HepG2 (cell line): ENCODE data around the gene KANK3. TPM values are rescaled to one million over a fixed set of nuclear protein-coding genes. Genes with fewer than 3 reads are reported as not detected.

Experiments
- CBFB ChIP-seq: sonication (generic); formaldehyde crosslinking; IDR thresholded peaks from 2 replicates; pipeline ENCODE4 v1.4.0; 2020; ENCODE audit warnings: missing genetic modification reagents
- HNRNPK ChIP-seq: fragments of 200-400 bp; formaldehyde crosslinking; IDR thresholded peaks from 2 replicates; pipeline ENCODE4 v1.6.1; 2018; ENCODE audit warnings: low read length, low read depth, moderate library complexity, mild to moderate bottlenecking; ENCODE audit not compliant: poor library complexity, severe bottlenecking
- SIX1 ChIP-seq: sonication (generic); formaldehyde crosslinking; IDR thresholded peaks from 2 replicates; pipeline ENCODE4 v1.4.0; 2020; ENCODE audit warnings: missing genetic modification reagents, borderline replicate concordance
- ZNF558 ChIP-seq: sonication (generic); formaldehyde crosslinking; IDR thresholded peaks from 2 replicates; pipeline ENCODE4 v1.9.0; 2022; ENCODE audit warnings: mild to moderate bottlenecking, missing genetic modification reagents, borderline replicate concordance
- polyA plus RNA-seq, 8 experiments: library from polyadenylated mRNA; depleted of rRNA in 3 of 8; stranded (reverse) in 7 of 8; unstranded in 1 of 8; fragments of >200 nt; fragmentation: Illumina TruSeq in 4 of 8; extraction: Trizol in 4 of 8; gene quantifications; 2 replicates each; pipeline versions ENCODE4 v1.2.1 to v1.2.3, GENCODE V29; 2011 to 2016; ENCODE audit warnings: low read depth in 4 of 8, missing spikeins in 1 of 8, mixed read lengths in 1 of 8; ENCODE audit not compliant: insufficient read depth in 1 of 8
- total RNA-seq, 5 experiments: library from RNA; depleted of rRNA; stranded (reverse); fragments of >200 nt; fragmentation: Illumina TruSeq; extraction: Trizol; gene quantifications; 2 replicates each; pipeline ENCODE4 v1.2.3, GENCODE V29; 2016; ENCODE audit warnings: low read depth in 1 of 5
- TF ChIP-seq, protein P1 (sequence below): sonication (generic); formaldehyde crosslinking; IDR thresholded peaks from 2 replicates; pipeline ENCODE4 v1.4.0; 2020; ENCODE audit warnings: mild to moderate bottlenecking, missing genetic modification reagents
- TF ChIP-seq, protein P2 (sequence below): sonication (generic); formaldehyde crosslinking; IDR thresholded peaks from 2 replicates; pipeline ENCODE4 v1.4.0; 2020; ENCODE audit warnings: missing genetic modification reagents
- TF ChIP-seq, protein P3 (sequence below): sonication (generic); formaldehyde crosslinking; IDR thresholded peaks from 2 replicates; pipeline ENCODE4; 2020; ENCODE audit warnings: missing genetic modification reagents, mild to moderate bottlenecking, borderline replicate concordance
- TF ChIP-seq, protein P4 (sequence below): sonication (generic); formaldehyde crosslinking; IDR thresholded peaks from 2 replicates; pipeline ENCODE4 v1.9.0; 2022; ENCODE audit warnings: missing genetic modification reagents, mild to moderate bottlenecking, borderline replicate concordance
- TF ChIP-seq, protein P5 (sequence below): sonication (generic); formaldehyde crosslinking; IDR thresholded peaks from 2 replicates; pipeline ENCODE4 v1.8.0; 2022; ENCODE audit warnings: missing genetic modification reagents, mild to moderate bottlenecking, borderline replicate concordance
- TF ChIP-seq, protein P6 (sequence below): sonication (generic); formaldehyde crosslinking; IDR thresholded peaks from 2 replicates; pipeline ENCODE4 v1.5.1; 2020; ENCODE audit warnings: mild to moderate bottlenecking, moderate library complexity, missing genetic modification reagents
- TF ChIP-seq, protein P7 (sequence below): sonication (generic); formaldehyde crosslinking; IDR thresholded peaks from 2 replicates; pipeline ENCODE4 v1.4.0; 2020; ENCODE audit warnings: missing genetic modification reagents

Gene KANK3
- total and polyA plus RNA-seq, 2 of the 13 experiments (the other 11 are each of a cell fraction or from before 2014, with no cell fraction given), result 0.15 to 0.20 TPM

DNA sequence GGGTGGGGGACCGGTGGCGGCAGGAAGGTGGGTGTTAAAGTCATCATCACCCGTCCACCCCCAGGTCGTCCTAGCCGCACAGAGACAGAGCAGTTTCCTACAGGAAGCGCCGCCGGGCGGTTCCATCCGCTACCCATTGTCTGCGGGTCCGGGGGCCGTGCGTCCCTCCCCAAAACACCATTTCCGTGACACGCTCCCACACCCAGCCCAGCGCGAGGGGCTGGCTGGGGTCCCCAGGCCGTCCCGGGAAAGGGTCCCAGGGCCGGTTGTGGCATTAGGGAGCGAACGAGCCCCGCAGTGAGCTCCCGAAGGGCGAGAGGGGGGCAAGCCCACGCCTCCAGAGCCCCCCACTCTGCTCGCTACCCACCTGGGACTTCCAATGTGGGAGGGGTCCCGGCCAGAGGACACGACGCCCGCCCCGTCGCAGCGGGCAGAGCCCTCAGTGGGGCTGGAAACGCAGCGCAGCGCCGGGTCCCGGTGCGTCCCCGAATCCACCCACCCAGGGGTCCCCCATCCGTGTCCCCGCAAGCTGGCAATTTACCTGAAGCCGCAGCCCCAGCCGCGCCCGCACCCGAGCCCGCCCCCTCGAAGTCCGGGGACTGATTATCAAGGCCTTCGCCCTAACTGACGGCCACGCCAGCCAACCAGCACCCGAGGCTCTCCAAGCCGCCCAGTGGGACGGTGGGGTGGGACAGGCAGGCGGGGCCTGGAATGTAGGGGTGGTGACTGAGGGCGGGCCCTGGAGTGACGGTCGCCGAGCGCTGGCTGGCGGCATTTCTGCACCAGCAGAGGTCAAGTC lies at the start of gene KANK3 (continued):
- TF ChIP-seq, protein P1, sequence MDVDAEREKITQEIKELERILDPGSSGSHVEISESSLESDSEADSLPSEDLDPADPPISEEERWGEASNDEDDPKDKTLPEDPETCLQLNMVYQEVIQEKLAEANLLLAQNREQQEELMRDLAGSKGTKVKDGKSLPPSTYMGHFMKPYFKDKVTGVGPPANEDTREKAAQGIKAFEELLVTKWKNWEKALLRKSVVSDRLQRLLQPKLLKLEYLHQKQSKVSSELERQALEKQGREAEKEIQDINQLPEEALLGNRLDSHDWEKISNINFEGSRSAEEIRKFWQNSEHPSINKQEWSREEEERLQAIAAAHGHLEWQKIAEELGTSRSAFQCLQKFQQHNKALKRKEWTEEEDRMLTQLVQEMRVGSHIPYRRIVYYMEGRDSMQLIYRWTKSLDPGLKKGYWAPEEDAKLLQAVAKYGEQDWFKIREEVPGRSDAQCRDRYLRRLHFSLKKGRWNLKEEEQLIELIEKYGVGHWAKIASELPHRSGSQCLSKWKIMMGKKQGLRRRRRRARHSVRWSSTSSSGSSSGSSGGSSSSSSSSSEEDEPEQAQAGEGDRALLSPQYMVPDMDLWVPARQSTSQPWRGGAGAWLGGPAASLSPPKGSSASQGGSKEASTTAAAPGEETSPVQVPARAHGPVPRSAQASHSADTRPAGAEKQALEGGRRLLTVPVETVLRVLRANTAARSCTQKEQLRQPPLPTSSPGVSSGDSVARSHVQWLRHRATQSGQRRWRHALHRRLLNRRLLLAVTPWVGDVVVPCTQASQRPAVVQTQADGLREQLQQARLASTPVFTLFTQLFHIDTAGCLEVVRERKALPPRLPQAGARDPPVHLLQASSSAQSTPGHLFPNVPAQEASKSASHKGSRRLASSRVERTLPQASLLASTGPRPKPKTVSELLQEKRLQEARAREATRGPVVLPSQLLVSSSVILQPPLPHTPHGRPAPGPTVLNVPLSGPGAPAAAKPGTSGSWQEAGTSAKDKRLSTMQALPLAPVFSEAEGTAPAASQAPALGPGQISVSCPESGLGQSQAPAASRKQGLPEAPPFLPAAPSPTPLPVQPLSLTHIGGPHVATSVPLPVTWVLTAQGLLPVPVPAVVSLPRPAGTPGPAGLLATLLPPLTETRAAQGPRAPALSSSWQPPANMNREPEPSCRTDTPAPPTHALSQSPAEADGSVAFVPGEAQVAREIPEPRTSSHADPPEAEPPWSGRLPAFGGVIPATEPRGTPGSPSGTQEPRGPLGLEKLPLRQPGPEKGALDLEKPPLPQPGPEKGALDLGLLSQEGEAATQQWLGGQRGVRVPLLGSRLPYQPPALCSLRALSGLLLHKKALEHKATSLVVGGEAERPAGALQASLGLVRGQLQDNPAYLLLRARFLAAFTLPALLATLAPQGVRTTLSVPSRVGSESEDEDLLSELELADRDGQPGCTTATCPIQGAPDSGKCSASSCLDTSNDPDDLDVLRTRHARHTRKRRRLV (CRISPR knock-in tag), result 0 out of 2 replicates have a peak, but pooled peaks have one; percentile 22
- TF ChIP-seq, protein P2, sequence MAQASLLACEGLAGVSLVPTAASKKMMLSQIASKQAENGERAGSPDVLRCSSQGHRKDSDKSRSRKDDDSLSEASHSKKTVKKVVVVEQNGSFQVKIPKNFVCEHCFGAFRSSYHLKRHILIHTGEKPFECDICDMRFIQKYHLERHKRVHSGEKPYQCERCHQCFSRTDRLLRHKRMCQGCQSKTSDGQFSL (CRISPR knock-in tag), result peak; percentile 93
- TF ChIP-seq, protein P3, sequence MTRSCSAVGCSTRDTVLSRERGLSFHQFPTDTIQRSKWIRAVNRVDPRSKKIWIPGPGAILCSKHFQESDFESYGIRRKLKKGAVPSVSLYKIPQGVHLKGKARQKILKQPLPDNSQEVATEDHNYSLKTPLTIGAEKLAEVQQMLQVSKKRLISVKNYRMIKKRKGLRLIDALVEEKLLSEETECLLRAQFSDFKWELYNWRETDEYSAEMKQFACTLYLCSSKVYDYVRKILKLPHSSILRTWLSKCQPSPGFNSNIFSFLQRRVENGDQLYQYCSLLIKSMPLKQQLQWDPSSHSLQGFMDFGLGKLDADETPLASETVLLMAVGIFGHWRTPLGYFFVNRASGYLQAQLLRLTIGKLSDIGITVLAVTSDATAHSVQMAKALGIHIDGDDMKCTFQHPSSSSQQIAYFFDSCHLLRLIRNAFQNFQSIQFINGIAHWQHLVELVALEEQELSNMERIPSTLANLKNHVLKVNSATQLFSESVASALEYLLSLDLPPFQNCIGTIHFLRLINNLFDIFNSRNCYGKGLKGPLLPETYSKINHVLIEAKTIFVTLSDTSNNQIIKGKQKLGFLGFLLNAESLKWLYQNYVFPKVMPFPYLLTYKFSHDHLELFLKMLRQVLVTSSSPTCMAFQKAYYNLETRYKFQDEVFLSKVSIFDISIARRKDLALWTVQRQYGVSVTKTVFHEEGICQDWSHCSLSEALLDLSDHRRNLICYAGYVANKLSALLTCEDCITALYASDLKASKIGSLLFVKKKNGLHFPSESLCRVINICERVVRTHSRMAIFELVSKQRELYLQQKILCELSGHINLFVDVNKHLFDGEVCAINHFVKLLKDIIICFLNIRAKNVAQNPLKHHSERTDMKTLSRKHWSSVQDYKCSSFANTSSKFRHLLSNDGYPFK (CRISPR knock-in tag), result 0 out of 2 replicates have a peak, but pooled peaks have one; percentile 16
- no peak for TF ChIP-seq HNRNPK
- TF ChIP-seq, protein P4, sequence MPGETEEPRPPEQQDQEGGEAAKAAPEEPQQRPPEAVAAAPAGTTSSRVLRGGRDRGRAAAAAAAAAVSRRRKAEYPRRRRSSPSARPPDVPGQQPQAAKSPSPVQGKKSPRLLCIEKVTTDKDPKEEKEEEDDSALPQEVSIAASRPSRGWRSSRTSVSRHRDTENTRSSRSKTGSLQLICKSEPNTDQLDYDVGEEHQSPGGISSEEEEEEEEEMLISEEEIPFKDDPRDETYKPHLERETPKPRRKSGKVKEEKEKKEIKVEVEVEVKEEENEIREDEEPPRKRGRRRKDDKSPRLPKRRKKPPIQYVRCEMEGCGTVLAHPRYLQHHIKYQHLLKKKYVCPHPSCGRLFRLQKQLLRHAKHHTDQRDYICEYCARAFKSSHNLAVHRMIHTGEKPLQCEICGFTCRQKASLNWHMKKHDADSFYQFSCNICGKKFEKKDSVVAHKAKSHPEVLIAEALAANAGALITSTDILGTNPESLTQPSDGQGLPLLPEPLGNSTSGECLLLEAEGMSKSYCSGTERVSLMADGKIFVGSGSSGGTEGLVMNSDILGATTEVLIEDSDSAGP (CRISPR knock-in tag), result peak; percentile 38; the same call in 1 of the 2 replicates
- TF ChIP-seq CBFB (CRISPR knock-in tag), result no peak
- TF ChIP-seq SIX1, result no peak
- TF ChIP-seq, protein P5, sequence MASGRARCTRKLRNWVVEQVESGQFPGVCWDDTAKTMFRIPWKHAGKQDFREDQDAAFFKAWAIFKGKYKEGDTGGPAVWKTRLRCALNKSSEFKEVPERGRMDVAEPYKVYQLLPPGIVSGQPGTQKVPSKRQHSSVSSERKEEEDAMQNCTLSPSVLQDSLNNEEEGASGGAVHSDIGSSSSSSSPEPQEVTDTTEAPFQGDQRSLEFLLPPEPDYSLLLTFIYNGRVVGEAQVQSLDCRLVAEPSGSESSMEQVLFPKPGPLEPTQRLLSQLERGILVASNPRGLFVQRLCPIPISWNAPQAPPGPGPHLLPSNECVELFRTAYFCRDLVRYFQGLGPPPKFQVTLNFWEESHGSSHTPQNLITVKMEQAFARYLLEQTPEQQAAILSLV, result no peak
- TF ChIP-seq, protein P6, sequence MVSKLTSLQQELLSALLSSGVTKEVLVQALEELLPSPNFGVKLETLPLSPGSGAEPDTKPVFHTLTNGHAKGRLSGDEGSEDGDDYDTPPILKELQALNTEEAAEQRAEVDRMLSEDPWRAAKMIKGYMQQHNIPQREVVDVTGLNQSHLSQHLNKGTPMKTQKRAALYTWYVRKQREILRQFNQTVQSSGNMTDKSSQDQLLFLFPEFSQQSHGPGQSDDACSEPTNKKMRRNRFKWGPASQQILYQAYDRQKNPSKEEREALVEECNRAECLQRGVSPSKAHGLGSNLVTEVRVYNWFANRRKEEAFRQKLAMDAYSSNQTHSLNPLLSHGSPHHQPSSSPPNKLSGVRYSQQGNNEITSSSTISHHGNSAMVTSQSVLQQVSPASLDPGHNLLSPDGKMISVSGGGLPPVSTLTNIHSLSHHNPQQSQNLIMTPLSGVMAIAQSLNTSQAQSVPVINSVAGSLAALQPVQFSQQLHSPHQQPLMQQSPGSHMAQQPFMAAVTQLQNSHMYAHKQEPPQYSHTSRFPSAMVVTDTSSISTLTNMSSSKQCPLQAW, result 0 out of 2 replicates have a peak, but pooled peaks have one; percentile 23
- TF ChIP-seq, protein P7, sequence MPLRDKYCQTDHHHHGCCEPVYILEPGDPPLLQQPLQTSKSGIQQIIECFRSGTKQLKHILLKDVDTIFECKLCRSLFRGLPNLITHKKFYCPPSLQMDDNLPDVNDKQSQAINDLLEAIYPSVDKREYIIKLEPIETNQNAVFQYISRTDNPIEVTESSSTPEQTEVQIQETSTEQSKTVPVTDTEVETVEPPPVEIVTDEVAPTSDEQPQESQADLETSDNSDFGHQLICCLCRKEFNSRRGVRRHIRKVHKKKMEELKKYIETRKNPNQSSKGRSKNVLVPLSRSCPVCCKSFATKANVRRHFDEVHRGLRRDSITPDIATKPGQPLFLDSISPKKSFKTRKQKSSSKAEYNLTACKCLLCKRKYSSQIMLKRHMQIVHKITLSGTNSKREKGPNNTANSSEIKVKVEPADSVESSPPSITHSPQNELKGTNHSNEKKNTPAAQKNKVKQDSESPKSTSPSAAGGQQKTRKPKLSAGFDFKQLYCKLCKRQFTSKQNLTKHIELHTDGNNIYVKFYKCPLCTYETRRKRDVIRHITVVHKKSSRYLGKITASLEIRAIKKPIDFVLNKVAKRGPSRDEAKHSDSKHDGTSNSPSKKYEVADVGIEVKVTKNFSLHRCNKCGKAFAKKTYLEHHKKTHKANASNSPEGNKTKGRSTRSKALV (CRISPR knock-in tag), result 0 out of 2 replicates have a peak, but pooled peaks have one; percentile 36
- no peak for TF ChIP-seq ZNF558 (CRISPR knock-in tag)
